NCI-H1436 (cell line): ENCODE results near the gene WDFY3.

Source experiments
- DNase-seq: peaks from one replicate; lab custom pipeline; 2025; lab: John Stamatoyannopoulos, UW

The WDFY3 gene

GRCh38 chr4:84948056-84948455 is 18.4 kb downstream of the WDFY3 start:
- no peak for DNase-seq

GRCh38 chr4:84944947-84945346 is 21.5 kb downstream of the WDFY3 start:
- no peak for DNase-seq

GRCh38 chr4:84940960-84941359 is 25.5 kb downstream of the WDFY3 start:
- DNase-seq: no peak

- DNase-seq: no peak
Observed at GRCh38 chr4:84939113-84939512, 27.4 kb downstream of the WDFY3 start.

- no peak for DNase-seq
Observed at GRCh38 chr4:84938316-84938715, 28.2 kb downstream of the WDFY3 start.

GRCh38 chr4:84937381-84937977 is 29.0 kb downstream of the WDFY3 start:
- DNase-seq: no peak

- no peak for DNase-seq
Observed at GRCh38 chr4:84936123-84936522, 30.4 kb downstream of the WDFY3 start.

GRCh38 chr4:84932462-84932861 is 34.0 kb downstream of the WDFY3 start:
- no peak for DNase-seq

GRCh38 chr4:84931961-84932360 is 34.5 kb downstream of the WDFY3 start:
- no peak for DNase-seq

GRCh38 chr4:84931274-84931673 is 35.2 kb downstream of the WDFY3 start:
- no peak for DNase-seq

- DNase-seq: no peak
Observed at GRCh38 chr4:84928089-84928488, 38.4 kb downstream of the WDFY3 start.

GRCh38 chr4:84927428-84927827 is 39.1 kb downstream of the WDFY3 start:
- no peak for DNase-seq

- no peak for DNase-seq
Observed at GRCh38 chr4:84925558-84925957, 40.9 kb downstream of the WDFY3 start.

GRCh38 chr4:84924434-84924833 is 42.1 kb downstream of the WDFY3 start:
- no peak for DNase-seq

- DNase-seq: no peak
Observed at GRCh38 chr4:84920617-84921016, 45.9 kb downstream of the WDFY3 start.

- DNase-seq: no peak
Observed at GRCh38 chr4:84917869-84918600, 48.5 kb downstream of the WDFY3 start.

GRCh38 chr4:84917086-84917821 is 49.2 kb downstream of the WDFY3 start:
- no peak for DNase-seq

GRCh38 chr4:84916227-84916626 is 50.3 kb downstream of the WDFY3 start:
- DNase-seq: no peak

- DNase-seq: no peak
Observed at GRCh38 chr4:84915396-84915780, 51.1 kb downstream of the WDFY3 start.

GRCh38 chr4:84914686-84915395 is 51.6 kb downstream of the WDFY3 start:
- DNase-seq: no peak

GRCh38 chr4:84913176-84913575 is 53.3 kb downstream of the WDFY3 start:
- no peak for DNase-seq

GRCh38 chr4:84912741-84913140 is 53.7 kb downstream of the WDFY3 start:
- no peak for DNase-seq

GRCh38 chr4:84908876-84909275 is 57.6 kb downstream of the WDFY3 start:
- no peak for DNase-seq
